Globus pallidus (tissue), 1 donor: ENCODE data around the gene FLT4.
"Not testable (repeated sequence)": the region's sequence is repeated elsewhere in the genome, so short reads cannot be mapped to it uniquely, and the experiment has no call there.

Experiments
- DNase-seq: peaks from one replicate; pipeline ENCODE4 v3.0.0-alpha.2; 2015; ENCODE audit warnings: low spot score

FLT4 gene

DNA sequence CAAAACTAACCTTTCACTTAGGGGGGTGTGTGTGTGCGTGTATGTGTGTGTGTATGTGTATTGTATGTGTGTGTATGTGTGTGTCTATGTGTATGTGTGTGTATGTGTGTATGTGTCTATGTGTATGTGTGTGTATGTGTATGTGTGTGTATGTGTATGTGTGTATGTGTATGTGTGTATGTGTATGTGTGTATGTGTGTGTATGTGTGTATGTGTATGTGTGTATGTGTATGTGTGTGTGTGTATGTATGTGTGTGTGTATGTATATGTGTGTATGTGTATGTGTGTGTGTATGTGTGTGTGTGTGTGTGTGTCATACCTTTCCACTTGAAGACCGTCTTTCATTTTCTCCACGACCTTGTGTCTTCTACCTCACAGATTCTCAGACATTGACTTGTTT is 20.8 kb upstream of the FLT4 start:
- no peak for DNase-seq

DNA sequence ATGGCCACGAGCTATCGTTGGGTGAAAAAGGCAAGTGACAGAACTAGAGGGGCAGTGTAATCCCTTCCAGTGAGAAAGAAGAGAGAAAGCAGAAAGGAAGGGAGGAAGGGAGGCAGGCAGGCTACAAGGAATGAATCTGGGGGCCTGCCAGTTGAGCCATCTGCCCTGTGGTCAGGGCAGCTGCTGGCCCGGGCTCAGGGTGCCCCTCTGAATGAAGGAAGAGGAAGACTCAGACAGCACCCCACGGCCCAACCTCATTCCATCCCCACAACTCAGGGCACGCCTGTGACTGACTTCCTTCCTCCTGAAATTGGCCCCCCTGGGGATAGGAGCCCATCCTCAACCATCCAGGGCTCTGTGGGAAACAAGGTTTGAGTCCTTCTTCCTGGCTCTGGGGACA is 20.3 kb upstream of the FLT4 start:
- no peak for DNase-seq

DNA sequence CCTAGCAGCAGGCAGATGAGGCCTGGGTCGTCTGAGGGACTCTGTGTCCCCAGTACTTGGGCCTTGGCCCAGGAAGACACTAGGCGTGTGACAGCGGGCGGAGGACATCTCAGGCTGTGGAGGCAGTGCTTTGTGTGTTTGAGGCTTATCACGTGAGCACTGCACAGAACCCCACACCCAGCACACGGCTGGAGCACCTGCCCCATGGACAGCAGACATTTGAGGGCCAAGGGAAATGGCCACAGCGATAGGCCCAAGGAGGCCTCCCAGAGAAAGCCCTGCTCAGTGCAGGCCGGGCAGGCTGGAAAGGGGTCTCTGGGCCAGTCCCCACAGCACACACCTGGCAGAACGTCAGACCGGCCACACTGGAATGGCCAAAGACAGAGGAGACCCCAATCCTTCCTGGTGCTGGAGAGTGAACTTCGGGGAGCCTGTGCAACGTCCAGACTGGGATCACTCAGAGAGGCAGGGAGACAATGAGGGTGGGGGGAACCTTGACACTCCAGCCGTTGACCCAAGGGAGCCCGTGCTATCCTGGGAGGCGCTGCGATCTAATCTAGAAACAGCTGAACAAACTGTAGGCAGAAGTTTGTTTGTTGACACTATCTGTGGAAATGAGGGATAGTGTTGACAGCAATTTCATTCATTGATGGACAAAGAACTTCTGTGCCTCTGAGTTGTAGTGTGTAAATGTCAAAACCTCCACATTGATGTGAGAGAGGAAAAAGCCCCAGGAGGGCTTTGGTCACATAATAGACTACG is 19.6 kb upstream of the FLT4 start:
- DNase-seq, result no peak

DNA sequence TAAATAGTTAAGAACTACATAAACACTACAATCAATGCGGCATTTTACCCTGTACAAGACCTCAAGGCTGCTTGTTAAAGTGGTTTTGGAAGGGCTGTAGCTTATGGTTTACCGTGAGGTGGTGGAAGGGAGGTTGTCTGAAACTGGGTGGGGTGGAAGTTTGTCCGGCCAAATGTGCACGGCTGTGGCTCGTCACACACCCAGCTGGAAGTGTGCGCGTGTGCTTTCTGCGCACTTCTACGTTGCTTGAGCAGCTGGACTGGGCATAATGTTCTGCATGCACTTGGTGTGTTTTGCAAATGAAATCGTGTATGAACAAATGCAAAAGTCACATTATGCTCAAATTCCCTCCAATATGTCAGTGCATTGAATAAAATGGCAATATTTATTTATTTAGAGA is 17.4 kb upstream of the FLT4 start:
- no peak for DNase-seq

DNA sequence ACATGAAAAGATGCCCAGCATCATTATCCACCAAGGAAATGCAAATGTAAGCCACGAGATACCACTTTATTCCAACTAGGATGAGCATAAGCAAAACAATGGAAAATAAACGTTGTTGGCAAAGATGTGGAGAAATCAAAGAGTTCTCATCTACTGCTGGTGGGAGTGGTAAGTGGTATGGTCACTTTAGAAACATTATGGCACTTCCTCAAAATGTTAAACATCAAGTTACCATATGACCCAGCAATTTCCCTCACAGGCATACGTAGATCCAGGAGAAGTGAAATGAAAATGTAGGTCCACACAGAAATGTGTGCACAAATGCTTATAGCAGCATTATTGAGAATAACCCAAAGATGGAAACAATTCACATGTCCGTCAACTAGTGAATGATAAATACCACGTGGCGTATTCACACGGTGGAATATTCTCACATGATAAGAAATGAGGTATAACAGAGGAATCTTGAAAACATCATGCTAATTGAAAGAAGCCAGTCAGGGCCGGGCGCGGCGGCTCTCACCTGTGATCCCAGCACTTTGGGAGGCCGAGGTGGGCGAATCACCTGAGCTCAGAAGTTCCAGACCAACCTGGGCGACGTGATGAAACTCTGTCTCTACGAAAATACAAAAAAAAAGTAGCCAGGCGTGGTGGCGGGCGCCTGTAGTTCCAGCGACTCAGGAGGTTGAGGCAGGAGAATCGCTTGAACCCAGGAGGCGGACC is 16.4 kb upstream of the FLT4 start:
- no peak for DNase-seq

DNA sequence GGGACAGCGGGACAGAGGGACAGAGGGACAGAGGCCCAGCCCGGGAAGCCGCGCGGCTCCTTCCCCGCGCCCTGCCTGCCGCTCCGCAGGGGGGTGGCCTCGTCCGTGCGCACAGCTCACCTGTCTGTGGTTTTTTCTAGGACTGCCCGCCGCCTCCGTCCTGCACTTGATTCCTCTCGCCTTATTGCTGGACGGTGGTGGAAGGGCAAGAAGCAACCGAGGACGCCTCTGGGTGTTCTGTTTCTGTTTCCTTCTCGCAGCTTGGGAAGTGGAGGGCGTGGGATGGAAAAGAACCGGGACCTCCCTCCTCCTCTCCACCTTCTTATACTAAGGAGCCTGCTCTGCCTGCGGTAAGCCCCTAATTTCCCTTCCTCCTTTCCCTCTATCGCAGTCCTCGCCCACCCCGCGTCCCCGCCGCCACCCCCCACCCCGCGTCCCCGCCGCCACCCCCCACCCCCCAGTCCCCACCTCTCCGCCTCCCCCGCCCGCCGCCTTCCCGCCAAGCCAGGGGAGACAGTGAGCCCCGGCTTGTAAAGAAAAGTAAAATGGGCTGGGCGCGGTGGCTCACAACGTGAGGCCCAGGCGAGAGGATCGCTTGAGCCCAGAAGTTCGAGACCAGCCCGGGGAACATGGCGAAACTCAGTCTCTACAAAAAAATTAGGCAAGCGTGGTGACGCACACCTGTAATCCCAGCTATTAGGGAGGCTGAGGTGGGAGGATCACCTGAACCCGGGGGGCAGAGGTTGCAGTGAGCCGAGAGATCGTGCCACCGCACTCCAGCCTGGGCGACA is 9.6 kb upstream of the FLT4 start:
- DNase-seq, result no peak

DNA sequence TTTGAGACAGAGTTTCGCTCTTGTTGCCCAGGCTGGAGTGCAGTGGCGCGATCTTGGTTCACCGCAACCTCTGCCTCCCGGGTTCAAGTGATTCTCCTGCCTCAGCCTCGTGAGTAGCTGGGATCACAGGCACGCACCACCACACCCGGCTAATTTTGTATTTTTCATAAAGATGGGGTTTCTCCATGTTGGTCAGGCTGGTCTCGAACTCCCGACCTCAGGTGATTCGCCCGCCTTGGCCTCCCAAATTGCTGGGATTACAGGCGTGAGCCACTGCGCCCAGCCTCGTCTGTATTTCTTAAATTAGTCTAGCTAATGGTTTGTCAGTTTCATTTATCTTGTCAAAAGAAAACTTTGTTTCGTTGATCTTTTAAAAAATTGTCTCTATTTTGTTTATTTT is 5.8 kb upstream of the FLT4 start:
- not testable (repeated sequence) for DNase-seq

DNA sequence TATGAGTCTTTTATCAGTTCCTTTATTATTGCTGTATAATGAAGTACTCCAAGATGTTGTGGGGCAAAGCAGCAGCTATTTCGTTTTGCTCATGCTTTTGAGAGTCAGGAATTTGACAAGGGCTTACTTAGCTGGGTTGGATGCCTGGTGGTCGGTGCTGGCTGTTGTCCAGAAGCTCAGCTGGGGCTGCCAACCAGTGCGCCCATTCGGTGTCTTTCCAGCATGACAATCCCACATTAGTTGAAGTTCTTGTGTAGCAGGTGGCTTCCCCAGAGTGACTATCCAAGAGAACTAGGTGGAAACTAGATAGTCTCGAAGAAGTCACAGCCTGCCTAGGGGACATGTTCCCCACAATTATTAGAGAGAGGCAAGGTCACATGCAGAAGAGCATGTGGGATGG is 3.4 kb upstream of the FLT4 start:
- DNase-seq, result no peak

DNA sequence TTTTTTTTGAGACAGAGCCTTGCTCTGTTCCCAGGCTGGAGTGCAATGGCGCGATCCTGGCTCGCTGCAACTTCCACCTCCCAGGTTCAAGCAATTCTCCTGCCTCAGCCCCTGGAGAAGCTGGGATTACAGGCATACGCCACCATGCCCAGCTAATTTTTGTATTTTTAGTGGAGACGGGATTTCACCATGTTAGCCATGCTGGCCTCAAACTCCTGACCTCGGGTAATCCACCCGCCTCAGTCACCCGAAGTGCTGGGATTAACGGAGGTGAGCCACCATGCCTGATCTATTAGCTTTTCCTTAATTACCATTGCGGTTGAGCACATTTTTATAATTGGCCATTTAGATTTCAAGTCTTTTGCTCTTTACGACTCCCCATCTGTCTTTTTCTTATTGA is 2.9 kb upstream of the FLT4 start:
- DNase-seq, result no peak

DNA sequence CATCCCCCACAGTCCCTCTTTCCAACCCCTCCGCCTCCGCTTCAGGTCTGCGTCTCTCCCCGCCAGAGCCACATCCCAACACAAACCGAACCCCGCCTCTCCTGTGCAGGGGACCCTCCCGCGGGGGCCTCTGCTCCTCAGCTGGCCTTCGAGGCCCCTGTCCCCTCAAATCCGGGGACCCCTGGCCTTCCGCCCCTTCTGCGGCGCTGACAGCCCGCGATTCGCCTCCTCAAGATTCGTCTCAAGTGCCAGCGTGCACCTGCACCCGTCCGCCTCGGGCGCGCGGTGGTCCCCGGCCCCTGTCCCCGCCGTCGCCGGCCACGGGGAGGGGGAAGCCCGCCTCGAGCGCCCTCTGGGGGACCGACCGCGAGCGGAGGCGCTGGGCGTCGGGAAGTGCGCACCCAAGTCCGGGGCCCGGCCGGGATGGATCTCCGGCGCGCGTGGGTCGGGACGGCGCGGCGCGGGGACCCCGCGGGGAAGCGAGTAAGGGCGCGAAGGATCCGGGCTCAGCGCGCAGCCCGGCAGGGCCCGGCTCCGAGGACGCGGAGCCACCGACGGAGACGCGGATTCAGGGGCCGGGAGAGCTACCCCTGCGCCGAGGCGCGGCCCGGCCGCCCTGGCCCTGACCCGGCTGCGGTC is 623 bp downstream of the FLT4 start:
- DNase-seq, result no peak

DNA sequence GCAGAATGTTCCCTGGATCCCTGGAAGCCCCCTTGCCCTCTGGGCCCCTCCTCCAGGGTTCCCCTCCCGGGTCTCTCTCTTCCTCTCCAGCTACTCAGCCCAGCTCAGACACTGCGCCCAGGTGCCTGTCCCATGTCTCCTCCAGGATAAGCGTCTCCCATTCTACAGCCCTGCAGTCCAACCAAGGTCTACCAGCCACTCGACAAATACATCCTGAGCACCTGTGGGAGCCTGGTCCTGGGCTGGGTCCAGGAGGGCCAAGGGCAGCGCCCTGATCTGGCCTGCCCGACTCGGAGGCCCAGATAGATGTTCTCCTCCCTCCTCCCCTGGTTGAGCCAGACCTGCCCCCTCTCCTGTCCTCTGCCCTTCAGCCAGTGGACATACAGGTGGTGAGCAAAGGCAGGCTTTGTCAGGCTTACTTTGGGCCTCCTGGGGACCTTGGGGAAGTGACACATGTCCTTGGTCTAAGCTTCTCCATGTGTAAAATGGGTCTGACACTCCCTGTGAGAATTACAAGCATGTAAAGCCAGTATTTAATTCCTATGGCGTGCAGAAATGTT is 1.4 kb downstream of the FLT4 start:
- no peak for DNase-seq

DNA sequence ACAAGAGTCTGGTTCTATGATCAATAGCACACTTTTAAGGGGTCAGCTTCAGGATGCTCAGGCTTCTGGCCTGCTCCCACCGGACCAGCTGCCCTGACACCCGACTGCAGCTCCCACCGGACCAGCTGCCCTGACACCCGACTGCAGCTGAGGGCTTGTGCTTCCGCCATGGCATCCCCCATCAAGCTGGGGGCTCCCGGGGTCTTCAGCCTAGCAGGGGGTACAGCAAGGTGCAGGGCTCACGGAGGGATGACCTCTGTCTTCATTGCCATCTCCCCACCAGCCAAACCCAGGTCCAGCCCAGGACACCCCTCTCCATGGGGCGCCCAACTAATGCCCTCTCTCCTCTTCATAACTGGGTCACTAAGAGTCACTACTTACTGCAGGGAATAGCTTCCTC is 1.9 kb downstream of the FLT4 start:
- no peak for DNase-seq

DNA sequence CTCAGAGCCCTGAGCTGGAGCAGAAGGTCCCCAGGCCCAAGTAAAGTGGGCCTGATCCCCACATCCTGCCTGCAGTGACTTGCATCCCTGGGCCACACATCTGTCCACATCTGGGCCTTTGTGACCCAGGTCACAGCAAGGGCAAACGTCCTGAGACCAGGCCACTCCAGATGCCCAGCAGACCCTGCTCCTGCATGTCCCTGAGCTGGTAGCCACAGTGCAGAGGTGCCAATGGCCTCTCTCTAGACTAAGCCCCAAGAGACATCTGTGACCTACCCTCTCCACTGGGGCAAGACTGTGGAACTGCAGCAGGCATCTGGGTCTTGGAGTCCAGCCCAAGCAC is 2.5 kb downstream of the FLT4 start:
- DNase-seq, result no peak

DNA sequence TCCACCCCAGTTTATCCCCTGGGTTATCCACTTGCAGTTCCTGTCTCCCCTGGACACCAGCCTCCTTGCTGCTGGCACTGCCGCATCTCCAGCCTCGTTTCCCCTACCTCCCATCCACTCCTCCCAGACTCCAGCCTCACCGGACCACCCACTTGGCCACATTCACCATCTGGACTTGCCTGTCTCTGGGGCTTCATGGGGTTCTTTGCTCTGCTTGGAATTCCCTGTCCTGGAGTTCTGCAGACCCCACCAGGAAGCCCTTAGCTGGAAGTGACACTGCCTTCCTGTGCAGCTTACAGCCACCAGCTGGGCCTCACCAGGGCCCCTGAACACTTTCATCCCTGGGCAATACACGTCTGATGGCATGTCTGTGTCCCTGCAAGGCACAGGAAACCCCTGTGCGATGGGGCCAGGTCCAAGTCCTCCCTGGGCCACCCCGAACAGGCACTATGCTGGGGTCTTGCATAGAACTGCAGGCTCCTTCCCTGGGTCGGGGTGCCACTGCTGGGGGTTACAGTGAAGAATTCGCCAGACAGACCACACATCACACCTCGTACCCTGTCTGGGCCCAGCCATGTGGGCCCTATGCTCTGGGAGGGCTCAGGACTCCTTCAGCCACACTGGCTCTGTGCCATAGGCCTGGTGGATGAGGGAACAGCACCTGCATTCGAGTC is 3.0 kb downstream of the FLT4 start:
- no peak for DNase-seq

DNA sequence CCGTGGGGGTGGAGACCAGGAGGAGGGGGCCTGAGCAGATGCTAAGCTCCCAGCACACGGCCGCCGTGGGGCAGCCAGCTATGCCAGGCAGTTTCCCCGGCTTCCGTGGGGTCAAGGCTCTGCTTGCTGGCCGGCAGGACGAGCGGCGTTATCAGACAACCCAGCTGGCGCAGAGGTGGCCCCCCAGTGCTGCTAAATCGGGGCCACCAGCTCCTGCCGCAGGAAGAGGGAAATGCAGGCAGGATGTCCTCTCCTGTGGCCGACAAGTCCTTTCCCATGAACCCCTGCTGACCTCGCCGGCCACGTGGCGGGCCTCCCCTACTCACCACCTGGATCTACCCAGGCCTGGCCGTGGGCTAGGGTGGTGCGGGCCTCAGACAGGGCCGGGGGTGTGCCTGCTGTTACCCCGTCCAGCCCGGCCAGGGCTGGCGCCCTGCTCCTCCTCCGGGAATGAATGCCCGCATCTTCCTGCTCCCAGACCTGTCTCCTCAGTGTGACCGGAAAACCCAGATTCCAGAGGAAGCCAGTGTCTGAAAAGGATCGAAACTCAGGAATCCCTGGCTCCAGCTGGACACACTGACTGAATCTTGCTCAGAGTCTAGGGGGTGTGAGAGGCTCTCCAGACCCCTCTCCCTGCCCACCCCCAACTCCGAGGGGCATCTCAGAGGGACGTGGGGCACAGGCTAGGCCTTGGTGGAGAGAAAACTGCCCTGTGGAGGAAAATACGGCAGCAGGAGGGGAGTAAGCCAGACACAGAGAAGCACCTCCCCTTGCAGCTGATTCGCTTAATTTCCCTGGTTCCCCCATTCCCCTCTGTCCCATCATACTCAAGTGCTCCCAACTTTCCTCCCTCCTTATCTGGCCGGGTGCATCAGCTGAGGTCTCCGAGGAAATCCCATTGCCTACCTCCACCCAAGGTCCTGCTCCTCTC is 3.9 kb downstream of the FLT4 start:
- DNase-seq, result no peak

DNA sequence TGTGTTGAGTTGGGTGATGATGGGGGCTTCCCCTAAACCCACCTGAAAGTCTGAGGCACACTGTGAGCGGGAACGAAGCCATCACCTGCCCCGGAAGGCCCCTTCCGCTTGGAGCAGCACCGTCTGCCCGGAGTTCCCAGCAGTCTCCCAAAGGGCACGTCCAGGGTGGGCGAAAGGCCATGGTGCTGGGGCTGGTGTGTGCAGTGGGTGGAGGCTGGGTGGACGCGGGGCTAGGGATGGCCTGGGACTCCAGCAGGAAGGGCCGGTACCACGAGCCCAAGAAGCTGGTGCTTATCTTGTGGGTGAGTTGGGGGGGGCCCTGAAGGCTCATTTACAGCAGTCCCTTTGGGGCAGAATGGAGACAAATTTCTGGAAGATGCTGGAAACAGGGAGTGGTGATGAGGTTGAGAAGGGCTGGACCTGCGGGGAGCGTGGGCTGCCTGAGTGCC is 4.6 kb downstream of the FLT4 start:
- DNase-seq, result no peak

DNA sequence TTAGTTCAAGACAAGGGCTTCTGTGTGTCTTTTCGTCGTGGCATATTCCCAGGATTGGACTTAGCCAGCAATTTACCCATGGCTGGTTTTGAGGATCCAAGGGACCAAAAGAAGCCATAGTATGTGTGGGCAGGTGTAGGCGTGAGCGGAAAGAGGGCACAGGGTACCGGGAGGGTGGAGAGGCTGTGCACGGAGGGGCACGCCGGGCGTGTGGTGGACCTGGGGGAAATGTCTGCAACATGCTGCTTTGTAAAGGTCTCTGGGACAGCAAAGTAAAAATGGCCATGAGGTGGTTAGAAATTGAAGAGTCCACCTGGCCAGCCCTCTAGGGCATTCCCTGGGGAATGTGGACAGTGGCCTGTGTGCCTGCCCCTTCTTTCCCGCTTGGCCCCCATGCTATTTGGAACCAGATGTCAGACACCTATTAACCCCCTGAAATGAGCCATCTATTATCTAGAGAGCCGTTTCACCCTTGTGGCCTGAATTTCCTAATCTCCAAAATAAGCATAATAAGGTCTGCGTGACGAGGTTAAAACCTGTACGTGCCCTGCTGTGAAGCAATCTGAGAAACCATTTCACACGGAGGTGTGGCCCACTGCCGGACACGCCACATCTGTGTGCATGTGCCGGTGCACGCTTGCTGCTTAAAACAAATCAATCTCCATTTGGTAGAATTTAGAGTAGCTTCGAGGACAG is 5.1 kb downstream of the FLT4 start:
- DNase-seq, result no peak

DNA sequence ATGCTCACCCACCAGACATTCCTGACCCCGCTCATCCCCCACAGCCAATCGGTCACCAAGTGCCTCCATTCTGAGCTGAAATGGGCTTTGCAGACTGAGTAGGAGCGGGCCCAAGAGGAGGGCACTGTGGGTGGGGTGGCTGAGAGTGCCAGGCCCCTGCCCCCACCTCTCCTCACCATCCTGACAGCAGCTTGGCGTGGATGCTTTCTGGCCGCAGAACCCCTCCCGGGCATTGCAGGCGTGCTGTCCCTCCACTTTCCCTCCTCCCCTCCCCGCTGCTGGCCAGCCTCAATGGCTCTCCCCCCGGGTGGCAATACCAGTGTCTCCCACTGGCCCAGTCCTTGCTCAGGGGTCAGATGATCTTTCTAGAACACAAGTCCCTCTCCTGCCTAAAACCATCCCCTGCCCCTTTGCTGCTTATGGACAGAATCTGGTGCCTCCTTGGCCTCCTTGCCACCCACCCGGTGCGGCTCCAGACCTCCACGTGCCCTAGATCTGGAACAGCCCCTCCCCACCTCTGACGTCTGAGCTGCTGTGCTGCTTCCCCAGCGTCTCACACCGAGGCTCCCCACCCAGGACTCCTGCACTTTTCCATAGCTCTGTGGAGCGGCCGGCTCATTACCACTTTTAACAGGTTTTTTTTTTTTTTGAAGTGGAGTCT is 6.1 kb downstream of the FLT4 start:
- no peak for DNase-seq

DNA sequence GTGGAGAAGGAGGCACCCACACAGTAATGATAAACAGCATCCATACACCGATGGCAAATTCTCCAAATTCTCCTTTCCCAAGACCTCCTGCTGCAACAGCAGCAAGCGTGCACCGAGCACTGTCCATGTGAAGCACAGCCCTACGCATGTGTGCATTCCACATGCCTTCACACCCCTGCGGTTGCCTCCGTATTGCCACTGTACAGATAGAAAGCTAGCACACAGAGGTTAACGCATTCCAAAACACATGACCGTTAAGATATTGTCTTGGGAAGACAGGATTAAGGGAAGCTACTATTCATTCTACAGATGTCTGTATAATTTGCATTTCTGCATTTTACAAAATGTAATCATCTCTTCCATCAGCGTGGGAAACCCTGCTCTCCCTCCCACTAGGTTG is 6.6 kb downstream of the FLT4 start:
- no peak for DNase-seq
